Fibroblast of lung (primary cell): ENCODE results near the gene PTPMT1. TPM values are rescaled to one million over a fixed set of nuclear protein-coding genes. Genes with fewer than 3 reads are reported as not detected.
"Not testable (repeated sequence)": the region's sequence is repeated elsewhere in the genome, so short reads cannot be mapped to it uniquely, and the experiment has no call there.

Experiments
- DNase-seq, 2 donors: peaks; one replicate each; pipeline versions ENCODE4 v3.0.0 to v3.0.0-alpha.2; 2010; ENCODE audit warnings: low read depth in 2 of 2
- H2AFZ ChIP-seq: 2 replicates; pipeline ENCODE4 v1.5.1; 2012; ENCODE audit warnings: low read length, control low read depth, inconsistent platforms
- H3K27ac ChIP-seq: 2 replicates; pipeline ENCODE4 v1.5.1; 2011; ENCODE audit warnings: low read length, control low read depth; ENCODE audit not compliant: insufficient read depth
- H3K27me3 ChIP-seq: 2 replicates; pipeline ENCODE4 v1.5.1; 2011; ENCODE audit warnings: mild to moderate bottlenecking, low read length; ENCODE audit not compliant: control insufficient read depth, insufficient read depth
- H3K36me3 ChIP-seq: 2 replicates; pipeline ENCODE4 v1.5.1; 2011; ENCODE audit warnings: low read length; ENCODE audit not compliant: control insufficient read depth, insufficient read depth
- H3K4me1 ChIP-seq: 2 replicates; pipeline ENCODE4 v1.5.1; 2011; ENCODE audit warnings: low read length; ENCODE audit not compliant: control insufficient read depth, insufficient read depth; ENCODE audit errors: extremely low read depth
- H3K4me2 ChIP-seq: 2 replicates; pipeline ENCODE4 v1.5.1; 2011; ENCODE audit warnings: low read length, control low read depth; ENCODE audit not compliant: insufficient read depth; ENCODE audit errors: extremely low read depth
- H3K4me3 ChIP-seq, 4 experiments: fragments of 200-600 bp in 1 of 4; sonication (generic) in 1 of 4; replicated peaks in 1 of 4; 2 replicates each; pipeline ENCODE4 v1.5.1; 2011 to 2016; ENCODE audit warnings: low read length in 4 of 4, low read depth in 3 of 4, mild to moderate bottlenecking in 3 of 4, control low read depth in 2 of 4, inconsistent platforms in 1 of 4, mixed read lengths in 1 of 4; ENCODE audit not compliant: insufficient read depth in 1 of 4; ENCODE audit errors: control extremely low read depth in 1 of 4
- H3K79me2 ChIP-seq: 2 replicates; pipeline ENCODE4 v1.5.1; 2012; ENCODE audit warnings: mild to moderate bottlenecking, low read length, inconsistent platforms; ENCODE audit not compliant: control insufficient read depth, insufficient read depth
- H3K9ac ChIP-seq: 2 replicates; pipeline ENCODE4 v1.5.1; 2011; ENCODE audit warnings: mild to moderate bottlenecking, low read length, control low read depth; ENCODE audit not compliant: insufficient read depth
- H3K9me3 ChIP-seq: 2 replicates; pipeline ENCODE4 v1.5.1; 2012; ENCODE audit warnings: low read depth, low read length; ENCODE audit not compliant: control insufficient read depth, insufficient read depth
- H4K20me1 ChIP-seq: 2 replicates; pipeline ENCODE4 v1.5.1; 2011; ENCODE audit warnings: low read length; ENCODE audit not compliant: control insufficient read depth, insufficient read depth; ENCODE audit errors: extremely low read depth
- EZH2 ChIP-seq: IDR thresholded peaks from 2 replicates; pipeline ENCODE4 v1.5.1; 2012; ENCODE audit warnings: low read length, control low read depth, mild to moderate bottlenecking; ENCODE audit errors: missing control alignments
- polyA plus RNA-seq, 2 donors: library from polyadenylated mRNA; depleted of rRNA in 1 of 2; stranded (reverse) in 1 of 2; unstranded in 1 of 2; fragments of >200 nt; gene quantifications; 2 replicates each; pipeline ENCODE4 v1.2.1, GENCODE V29; 2011 to 2012; ENCODE audit warnings: missing spikeins in 1 of 2
- total RNA-seq: library from RNA; depleted of rRNA; stranded (reverse); fragments of >200 nt; gene quantifications from 2 replicates; pipeline ENCODE4 v1.2.1, GENCODE V29; 2014
- TF ChIP-seq, protein P1 (sequence below), 2 donors: IDR thresholded peaks in 1 of 2; conservative IDR thresholded peaks in 1 of 2; 1 replicate in 1 of 2; 2 replicates in 1 of 2; pipeline ENCODE4 v1.5.1; 2011 to 2012; ENCODE audit warnings: low read length in 2 of 2, control low read depth in 1 of 2, inconsistent platforms in 1 of 2, low read depth in 1 of 2, mild to moderate bottlenecking in 1 of 2

PTPMT1 gene
- total and polyA plus RNA-seq, 2 donors (not counting 1 experiment from before 2014, with no cell fraction given): 55.4 to 84.9 TPM

DNA sequence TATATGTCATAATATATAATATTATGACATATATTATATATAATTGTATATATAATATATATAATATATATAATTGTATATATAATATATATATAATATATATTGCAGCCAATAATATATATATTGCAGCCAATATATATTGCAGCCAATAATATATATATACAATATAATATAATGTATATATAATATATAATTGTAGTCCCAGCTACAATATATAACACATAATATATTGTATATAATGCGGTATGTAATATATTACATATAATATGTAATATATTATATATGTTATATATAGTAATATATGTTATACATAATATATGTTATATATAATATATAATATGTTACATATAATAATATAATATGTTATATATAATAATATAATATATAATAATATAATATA, 6.7 kb upstream of the PTPMT1 start:
- H3K27me3 ChIP-seq: no peaks in the 10 kb centered on the region
- no peak overlapping the region for H2AFZ ChIP-seq
- no peak for DNase-seq
- H3K4me3 ChIP-seq: no peak overlapping the region
- H3K36me3 ChIP-seq: no peaks in the 10 kb centered on the region
- TF ChIP-seq, protein P1, sequence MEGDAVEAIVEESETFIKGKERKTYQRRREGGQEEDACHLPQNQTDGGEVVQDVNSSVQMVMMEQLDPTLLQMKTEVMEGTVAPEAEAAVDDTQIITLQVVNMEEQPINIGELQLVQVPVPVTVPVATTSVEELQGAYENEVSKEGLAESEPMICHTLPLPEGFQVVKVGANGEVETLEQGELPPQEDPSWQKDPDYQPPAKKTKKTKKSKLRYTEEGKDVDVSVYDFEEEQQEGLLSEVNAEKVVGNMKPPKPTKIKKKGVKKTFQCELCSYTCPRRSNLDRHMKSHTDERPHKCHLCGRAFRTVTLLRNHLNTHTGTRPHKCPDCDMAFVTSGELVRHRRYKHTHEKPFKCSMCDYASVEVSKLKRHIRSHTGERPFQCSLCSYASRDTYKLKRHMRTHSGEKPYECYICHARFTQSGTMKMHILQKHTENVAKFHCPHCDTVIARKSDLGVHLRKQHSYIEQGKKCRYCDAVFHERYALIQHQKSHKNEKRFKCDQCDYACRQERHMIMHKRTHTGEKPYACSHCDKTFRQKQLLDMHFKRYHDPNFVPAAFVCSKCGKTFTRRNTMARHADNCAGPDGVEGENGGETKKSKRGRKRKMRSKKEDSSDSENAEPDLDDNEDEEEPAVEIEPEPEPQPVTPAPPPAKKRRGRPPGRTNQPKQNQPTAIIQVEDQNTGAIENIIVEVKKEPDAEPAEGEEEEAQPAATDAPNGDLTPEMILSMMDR (conservative IDR thresholded peaks at IDR 0.05 in 1 of 2, IDR thresholded peaks at IDR 0.05 in 1 of 2; ENCODE audit: low read depth in 1 of 2, low read length in 2 of 2): no peak
- no peak for TF ChIP-seq EZH2
- no peak overlapping the region for H3K27ac ChIP-seq
- no peaks in the 10 kb centered on the region for H4K20me1 ChIP-seq
- H3K4me1 ChIP-seq: no peaks in the 10 kb centered on the region
- no peaks in the 10 kb centered on the region for H3K9me3 ChIP-seq
- H3K9ac ChIP-seq: no peak overlapping the region
- H3K4me2 ChIP-seq: no peak overlapping the region
- H3K79me2 ChIP-seq: no peaks in the 10 kb centered on the region

DNA sequence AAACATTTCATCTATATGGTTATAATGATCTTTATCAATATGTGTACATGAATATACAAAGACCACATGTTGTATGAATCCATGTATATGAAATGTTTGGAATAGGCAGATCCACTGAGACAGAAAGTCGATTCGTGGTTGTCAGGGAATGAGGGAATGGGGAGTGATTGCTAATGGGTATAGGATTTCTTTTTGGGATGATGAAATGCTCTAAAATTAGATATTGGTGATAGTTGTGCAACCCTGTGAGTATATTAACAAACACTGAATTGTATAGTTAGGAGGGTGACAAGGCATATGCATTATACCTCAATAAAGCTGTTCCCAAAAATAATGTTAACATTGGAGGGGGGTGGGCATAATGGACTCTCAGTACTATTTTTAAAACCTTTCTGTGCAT, 5.0 kb upstream of the PTPMT1 start:
- Histone ChIP-seq H3K4me3 (no peak overlapping the region), H2AFZ (no peak overlapping the region), H3K4me1 (no peaks in the 10 kb centered on the region), H3K27me3 (no peaks in the 10 kb centered on the region), H3K79me2 (no peaks in the 10 kb centered on the region), H3K9me3 (no peaks in the 10 kb centered on the region), H3K36me3 (no peaks in the 10 kb centered on the region), H3K9ac (no peak overlapping the region), H4K20me1 (no peaks in the 10 kb centered on the region), H3K27ac (no peak overlapping the region), H3K4me2 (no peak overlapping the region)
- TF ChIP-seq EZH2: no peak
- TF ChIP-seq, protein P1 (conservative IDR thresholded peaks at IDR 0.05 in 1 of 2, IDR thresholded peaks at IDR 0.05 in 1 of 2; ENCODE audit: low read depth in 1 of 2, low read length in 2 of 2): no peak
- peak in 1 of 2 donors; percentile 73 for DNase-seq

DNA sequence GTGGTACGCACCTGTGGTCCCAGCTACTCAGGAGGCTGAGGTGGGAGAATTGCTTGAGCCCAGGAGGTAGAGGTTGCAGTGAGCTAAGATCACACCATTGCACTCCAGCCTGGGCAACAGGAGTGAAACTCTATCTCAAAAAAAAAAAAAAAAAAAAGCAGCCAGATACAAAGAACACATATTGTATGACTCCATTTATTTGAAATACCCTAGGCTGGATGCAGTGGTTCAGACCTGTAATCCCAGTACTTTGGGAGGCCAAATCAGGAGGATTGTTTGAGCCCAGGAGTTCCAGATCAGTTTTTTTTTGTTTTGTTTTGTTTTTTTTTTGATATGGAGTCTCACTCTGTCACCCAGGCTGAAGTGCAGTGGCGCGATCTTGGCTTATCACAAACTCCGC, 3.0 kb upstream of the PTPMT1 start:
- H3K9me3 ChIP-seq, H2AFZ ChIP-seq, H3K4me3 ChIP-seq, H3K4me1 ChIP-seq, H3K4me2 ChIP-seq, H3K27me3 ChIP-seq, DNase-seq, H3K9ac ChIP-seq, H3K79me2 ChIP-seq, H4K20me1 ChIP-seq, H3K27ac ChIP-seq, H3K36me3 ChIP-seq: not testable (repeated sequence)

DNA sequence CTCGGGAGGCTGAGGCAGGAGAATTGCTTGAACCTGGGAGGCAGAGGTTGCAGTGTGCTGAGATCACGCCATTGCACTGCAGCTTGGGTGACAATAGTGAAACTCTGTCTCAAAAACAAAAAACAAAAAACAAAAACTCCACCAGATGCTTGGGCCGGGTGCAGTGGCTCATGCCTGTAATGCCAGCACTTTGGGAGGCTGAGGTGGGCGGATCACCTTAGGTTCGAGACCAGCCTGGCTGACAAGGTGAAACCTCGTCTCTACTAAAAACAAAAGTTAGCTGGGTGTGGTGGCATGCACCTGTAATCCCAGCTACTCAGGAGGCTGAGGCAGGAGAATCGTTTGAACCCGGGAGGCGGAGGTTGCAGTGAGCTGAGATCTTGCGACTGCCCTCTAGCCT, 1.0 kb upstream of the PTPMT1 start:
- H3K9ac ChIP-seq: not testable (repeated sequence)

More for the DNA sequence above, 1.0 kb upstream of the PTPMT1 start:
- not testable (repeated sequence) for H3K27me3 ChIP-seq, H3K4me1 ChIP-seq, DNase-seq, H2AFZ ChIP-seq, H3K79me2 ChIP-seq, H3K9me3 ChIP-seq, H3K27ac ChIP-seq, H3K36me3 ChIP-seq, H4K20me1 ChIP-seq
- Histone ChIP-seq H3K4me2 (peak overlapping the region; percentile 92), H3K4me3 (peak overlapping the region in 2 of 4 experiments; percentile 68 to 93)
